Measurements from ENCODE around the gene SMG5.

Gene SMG5

DNA sequence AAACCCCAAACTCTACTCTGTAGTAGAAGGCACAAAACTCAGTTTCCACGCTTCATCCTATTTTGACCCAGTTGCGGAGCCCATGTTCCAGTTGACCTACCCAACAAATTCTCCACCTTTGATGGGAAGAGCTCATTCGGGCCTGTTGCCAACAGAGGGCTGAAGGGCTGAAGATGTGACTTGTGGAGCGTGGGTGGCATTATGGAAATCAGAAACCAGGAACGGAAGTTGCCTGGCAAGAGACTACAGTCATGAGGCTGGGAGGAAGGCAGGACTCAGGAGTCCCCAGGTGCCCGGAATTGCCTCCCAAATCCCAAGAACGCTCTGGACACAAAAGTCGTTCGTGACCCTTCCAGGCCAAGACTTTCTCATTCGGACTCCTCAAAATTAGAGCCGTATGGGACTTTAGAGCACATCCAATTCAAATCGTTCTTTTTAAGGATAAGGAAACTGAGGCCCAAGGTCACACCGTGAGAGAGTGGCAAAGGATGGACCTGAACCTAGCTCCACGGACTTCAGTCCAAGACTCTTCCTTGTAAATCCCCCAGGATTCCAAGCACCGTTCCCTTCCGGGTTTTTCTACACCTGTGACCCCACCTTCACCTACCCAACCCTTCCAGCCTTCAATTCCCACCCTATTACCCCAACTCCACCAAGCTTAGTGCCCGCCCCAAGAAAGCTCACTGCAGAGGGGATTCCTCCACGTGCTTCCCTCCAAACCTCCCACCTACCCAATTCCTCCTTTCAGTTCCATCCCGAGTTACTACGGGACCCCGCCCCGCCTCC lies 739 bp downstream of the SMG5 start:
- DNase-seq (ENCODE audit: low read depth), result no peak

DNA sequence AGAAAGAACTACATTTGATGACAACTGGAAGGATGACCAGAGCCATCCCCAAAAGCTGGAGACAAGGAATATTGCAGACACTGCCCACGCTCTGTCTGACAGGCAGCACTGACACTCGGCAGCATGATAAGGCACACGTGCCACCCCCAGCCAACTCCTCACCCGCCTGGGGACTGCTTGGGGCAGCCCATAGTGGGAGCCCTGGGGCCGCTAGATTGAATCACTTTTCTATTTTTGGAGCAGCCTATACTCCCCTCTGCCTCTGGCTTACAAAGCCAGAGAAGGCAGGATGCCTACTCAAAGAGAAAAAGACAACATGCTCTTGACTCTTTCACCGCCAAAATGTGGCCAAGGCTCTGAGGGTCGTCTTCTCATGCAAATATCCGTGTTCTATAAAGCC lies 1.3 kb downstream of the SMG5 start:
- no peak for DNase-seq (ENCODE audit: low read depth)

DNA sequence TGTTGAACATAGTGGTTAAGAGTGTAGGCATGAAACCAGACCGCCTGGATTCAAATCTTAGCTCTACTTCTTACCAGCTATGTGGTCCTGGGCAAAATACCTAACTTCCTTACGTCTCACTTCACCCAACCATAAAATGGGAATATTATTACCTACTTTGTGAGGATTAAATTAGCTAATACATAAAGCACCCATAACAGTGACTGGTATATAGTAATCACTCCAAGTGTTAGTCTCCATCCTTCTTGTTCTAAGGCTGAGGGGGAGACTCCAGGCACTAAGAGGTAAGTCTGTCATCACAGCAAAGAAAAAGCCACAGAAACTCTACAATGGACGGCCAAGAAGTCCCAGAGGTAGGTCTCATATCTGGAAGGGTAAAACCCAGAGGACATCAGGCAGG lies 2.8 kb downstream of the SMG5 start:
- DNase-seq (ENCODE audit: low read depth), result no peak

DNA sequence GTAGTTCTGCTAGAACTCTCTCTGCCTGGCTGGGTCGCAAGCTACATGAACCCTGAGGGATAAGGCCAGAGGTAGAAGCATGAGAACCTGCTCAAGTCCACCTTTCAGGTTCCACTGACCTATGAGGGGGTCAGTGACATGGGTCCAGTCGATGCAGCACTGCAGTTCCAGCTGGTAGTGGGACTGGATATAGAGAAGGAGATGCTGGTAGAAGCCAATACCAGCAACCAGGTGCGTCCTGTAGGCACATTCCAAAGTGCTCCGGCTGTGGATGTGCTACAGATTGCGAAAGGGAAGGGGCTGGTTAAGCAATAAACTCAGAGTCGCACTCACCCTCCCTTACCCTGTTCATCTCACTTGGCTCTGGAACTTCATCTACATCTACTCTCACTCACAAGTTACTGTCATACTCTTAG lies 5.7 kb downstream of the SMG5 start:
- no peak for DNase-seq (ENCODE audit: low read depth)

DNA sequence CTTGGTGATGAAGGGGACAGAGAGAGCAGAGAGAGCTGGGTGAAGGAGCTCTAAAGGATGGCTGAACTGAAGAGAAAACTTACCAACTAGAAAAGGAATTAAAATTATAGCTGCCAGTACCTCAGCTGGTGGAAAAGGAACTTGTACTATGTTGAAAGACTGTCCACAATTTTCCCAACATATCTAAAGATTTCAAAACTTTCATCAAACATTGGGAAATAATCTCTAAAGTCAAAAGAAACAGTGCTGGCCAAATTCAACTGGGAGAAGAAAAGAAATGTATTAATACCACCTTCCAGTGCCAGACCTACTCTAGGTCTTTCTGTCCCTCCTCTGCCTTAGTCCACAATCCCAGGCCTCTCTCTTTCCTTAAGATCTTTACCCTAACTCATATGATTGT lies 6.1 kb downstream of the SMG5 start:
- no peak for DNase-seq (ENCODE audit: low read depth)

DNA sequence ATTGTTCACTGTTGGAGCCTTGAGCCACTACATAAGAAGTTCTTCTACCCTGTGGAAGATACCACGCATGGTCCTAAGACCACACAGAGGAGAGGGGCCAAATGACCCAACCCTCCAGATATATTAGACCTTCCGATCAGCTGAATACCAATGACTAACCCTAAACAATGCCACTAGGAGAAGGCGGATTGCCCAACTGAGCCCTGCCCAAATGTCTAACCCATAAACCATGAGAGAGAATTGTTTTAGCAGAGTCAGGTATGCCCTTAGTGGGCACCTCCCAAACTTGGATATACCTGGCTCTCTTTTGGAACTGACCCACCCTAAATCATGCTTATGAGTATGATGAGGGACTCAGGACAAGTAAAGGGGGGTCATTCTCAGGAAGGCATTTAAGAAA lies 12.3 kb downstream of the SMG5 start:
- no peak for DNase-seq (ENCODE audit: low read depth)

DNA sequence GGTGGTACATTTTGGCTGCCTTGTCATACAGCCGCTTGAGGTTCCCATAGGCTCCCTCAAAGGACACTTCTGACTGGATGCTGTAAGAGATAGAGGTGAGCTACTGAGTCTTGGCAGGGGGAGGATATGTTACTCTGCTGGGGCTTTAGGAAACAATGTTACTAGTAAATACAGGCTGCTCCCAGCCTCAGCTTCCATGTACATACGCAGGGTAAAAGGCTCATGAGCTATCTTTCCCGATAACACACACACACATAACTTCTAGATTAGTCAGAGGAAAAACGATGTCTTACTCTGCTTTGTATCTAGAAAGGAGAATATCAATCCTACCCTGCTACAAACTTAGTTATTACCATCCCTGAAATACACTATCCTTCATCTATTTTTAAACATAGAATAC lies 14.3 kb downstream of the SMG5 start:
- DNase-seq (ENCODE audit: low read depth), result no peak

DNA sequence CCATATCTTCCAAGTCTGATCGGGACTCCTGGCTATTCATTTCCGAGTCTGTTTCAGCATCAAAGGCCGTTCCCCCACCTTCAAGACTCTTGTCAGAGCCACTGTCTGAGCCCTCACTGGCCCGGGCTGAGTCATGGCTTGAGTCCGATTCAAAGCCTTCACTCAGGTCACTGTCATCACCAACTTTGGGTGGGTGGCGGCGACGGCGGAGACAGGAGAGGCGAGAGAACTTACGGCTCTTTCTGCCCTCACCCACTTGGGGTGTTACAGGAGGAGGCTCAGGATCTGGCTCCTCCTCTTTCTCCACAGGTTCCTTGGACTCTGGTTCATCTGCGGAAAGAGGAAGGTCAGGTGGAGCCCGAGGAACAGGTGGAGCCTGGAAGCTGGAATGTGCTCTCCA lies 16.6 kb downstream of the SMG5 start:
- DNase-seq (ENCODE audit: low read depth), result no peak

- no peak for DNase-seq (ENCODE audit: low read depth)
Measured at GRCh38 chr1:156263288-156263655, 19.4 kb downstream of the SMG5 start.

DNA sequence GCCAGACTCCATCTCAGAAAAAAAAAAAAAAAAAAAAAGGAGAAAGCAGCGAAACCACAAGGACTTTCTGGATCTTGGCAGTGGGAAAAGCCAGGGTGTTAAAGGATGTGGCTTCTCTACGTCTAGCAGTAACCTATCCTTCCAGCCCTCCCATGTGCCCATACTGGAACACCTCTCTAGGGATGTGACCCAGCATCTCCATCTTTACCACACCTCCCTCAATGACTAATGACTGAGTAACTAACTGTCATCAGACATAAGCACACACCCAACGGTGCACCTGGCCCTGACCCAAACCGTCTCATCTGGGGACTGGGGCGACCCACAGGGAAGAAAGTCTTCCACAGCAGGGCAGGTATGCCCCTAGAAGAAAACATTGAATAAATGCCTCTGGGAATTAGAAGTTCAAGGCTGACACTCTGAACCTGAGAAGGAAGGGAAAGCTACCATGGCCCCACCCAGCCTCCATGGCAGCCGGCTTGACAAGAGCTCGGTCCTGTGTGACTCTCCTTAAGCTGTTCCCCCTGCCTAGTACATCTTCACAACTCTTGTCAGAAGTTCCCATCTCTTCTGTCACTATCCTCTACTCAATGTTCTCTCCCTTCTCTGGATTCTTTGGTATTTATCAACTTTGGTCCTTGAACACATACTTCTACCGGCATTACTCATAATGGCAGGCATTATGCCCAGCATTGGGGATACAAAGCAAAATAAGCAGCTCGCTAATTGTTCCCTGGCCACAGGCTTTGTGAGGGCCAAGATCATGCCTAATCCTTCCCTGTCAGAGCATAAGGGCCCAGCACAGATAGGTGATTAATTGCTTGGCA lies 20.0 kb downstream of the SMG5 start:
- peak; percentile 77 for DNase-seq (ENCODE audit: low read depth)

- no peak for DNase-seq (ENCODE audit: low read depth)
Measured at GRCh38 chr1:156260896-156261295, 21.7 kb downstream of the SMG5 start.

GRCh38 chr1:156259805-156260204 lies 22.8 kb downstream of the SMG5 start:
- DNase-seq (ENCODE audit: low read depth), result no peak

GRCh38 chr1:156258859-156259258 lies 23.8 kb downstream of the SMG5 start:
- DNase-seq (ENCODE audit: low read depth), result no peak

DNA sequence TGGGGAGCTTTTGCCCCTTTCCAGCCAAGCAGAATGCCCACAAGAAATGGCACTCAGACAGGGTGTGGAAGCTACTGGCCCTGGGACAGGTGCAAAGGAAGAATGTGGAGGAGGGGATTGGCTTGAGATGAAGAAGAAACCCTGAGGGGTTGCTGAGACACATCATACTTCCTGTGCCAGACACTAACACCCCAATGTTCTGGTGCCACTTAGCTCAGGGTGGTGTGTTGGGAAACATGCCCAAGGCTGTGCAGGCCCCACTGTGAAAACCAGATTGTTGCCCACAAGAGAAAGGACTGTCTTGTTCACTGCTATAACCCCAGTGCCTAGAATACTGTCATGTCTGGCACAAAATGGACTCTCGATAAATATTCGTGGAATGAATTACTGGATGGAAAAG lies 24.9 kb downstream of the SMG5 start:
- no peak for DNase-seq (ENCODE audit: low read depth)

GRCh38 chr1:156253634-156254033 lies 29.0 kb downstream of the SMG5 start:
- no peak for DNase-seq (ENCODE audit: low read depth)

GRCh38 chr1:156251527-156251926 lies 31.1 kb downstream of the SMG5 start:
- no peak for DNase-seq (ENCODE audit: low read depth)

DNA sequence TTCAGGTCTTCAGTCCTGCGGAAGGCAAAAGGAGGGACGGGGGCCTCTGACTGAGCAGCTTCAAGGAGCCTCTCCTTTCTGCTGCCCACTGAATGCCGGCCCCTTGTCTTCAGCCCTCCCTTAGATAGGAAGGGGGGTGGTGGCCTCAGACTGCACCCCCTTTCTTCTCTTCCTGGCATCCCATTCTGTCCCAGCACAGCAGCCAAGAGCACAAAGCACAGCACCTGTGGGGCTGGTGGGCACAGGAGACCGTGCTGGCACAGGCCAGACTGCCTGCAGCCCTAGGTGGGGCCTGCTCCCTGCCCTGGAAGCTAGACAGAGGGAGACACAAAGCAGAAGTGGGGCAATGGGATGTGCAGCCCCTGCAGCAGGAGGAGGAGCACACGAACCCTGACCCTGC lies 33.0 kb downstream of the SMG5 start:
- DNase-seq (ENCODE audit: low read depth), result no peak

DNA sequence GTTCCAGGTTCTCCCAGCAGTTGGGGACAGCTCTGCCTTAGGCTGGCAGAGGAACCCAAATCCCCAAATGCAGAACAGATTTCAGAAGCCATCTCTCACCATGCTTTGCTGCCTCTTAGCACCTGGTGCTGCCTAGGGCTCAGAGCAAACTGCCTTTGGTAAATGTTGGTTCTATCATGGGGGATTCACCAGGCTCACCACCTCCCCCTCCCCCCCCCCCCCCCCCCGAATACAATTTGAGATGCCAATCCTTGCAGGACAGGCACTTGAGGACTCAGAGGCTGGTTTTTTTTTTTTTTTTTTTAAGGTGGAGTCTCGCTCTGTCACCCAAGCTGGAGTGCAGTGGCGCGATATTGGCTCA lies 34.3 kb downstream of the SMG5 start:
- no peak for DNase-seq (ENCODE audit: low read depth)

DNA sequence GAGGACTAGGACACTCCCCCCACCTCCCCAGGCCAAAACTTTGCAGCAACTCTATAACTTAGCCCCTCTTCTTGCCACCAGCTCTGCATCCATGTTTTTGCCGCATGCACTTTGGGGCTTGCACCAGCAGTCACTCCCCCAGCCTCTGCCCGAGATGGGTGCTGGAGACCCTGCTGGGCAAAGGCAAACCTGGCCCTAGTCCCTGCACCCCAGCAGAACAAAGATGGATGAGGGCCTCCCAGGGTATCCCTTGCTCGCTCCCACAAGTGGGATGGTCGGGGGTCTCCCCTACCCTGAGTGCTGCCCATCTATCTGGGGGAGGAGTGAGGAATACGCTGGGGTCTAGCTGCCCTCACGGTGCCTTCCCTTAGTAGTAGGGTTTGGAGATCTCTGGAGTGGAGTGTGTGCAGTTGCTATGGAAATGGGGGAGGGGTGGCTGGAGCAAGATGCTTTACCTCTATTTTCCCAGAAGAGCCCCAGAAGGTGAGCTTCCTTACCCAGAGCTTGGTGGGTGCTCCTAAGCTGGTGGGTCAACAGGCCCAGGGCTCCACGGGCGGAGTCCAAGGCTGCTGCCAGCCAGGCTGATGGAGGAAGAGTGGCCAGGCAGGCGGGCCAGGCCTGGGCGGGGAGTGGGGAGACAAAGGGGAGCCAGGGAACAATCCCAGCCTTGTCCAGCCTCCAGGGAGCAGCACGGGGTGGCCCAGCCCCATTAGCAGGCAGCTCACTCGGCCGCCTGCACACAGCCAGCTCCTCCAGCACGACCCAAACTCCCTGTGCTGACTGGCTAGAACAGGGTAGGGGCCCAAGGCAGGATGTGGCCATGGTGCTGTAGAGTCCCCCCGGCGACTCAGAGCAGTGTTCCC lies 34.9 kb downstream of the SMG5 start, which contains the start of gene PAQR6:
Gene PAQR6 (minus strand): TSS at position 597 of the 863 bp plus-strand sequence. CDS start 1,325 bp downstream, outside the sequence.
- no peak for DNase-seq (ENCODE audit: low read depth)

GRCh38 chr1:156246781-156247459 lies 35.7 kb downstream of the SMG5 start:
- no peak for DNase-seq (ENCODE audit: low read depth)

GRCh38 chr1:156246241-156246780 lies 36.3 kb downstream of the SMG5 start:
- DNase-seq (ENCODE audit: low read depth), result no peak

Measured in GM04504 (cell line).